HEK293T (cell line): ENCODE data around the gene ARHGAP5.

Source experiments
- ARNT ChIP-seq: fragments of 450-650 bp; IDR thresholded peaks from 2 replicates; pipeline ENCODE4 v1.6.1; 2017; ENCODE audit warnings: mild to moderate bottlenecking
- BHLHE40 ChIP-seq: fragments of 450-650 bp; IDR thresholded peaks from 2 replicates; pipeline ENCODE4 v1.6.1; 2016; ENCODE audit warnings: mild to moderate bottlenecking, moderate library complexity, borderline replicate concordance
- ELF4 ChIP-seq: fragments of 450-650 bp; IDR thresholded peaks from 2 replicates; pipeline ENCODE4 v1.6.1; 2017; ENCODE audit warnings: antibody characterized with exemption
- FOXA1 ChIP-seq: fragments of 450-650 bp; IDR thresholded peaks from 2 replicates; pipeline ENCODE4 v1.6.1; 2016; ENCODE audit warnings: mild to moderate bottlenecking
- FOXK2 ChIP-seq: fragments of 450-650 bp; IDR thresholded peaks from 2 replicates; pipeline ENCODE4 v1.6.1; 2016; ENCODE audit warnings: mild to moderate bottlenecking
- FOXM1 ChIP-seq: fragments of 450-650 bp; IDR thresholded peaks from 2 replicates; pipeline ENCODE4 v1.6.1; 2017; ENCODE audit warnings: mild to moderate bottlenecking, borderline replicate concordance
- HDGF ChIP-seq: fragments of 450-650 bp; IDR thresholded peaks from 2 replicates; pipeline ENCODE4 v1.6.1; 2017; ENCODE audit warnings: antibody characterized with exemption, borderline replicate concordance
- L3MBTL2 ChIP-seq: fragments of 450-650 bp; conservative IDR thresholded peaks from 2 replicates; pipeline ENCODE4 v1.6.1; 2016; ENCODE audit warnings: mild to moderate bottlenecking
- LEF1 ChIP-seq: fragments of 450-650 bp; IDR thresholded peaks from 2 replicates; pipeline ENCODE4 v1.6.1; 2017; ENCODE audit warnings: mild to moderate bottlenecking, borderline replicate concordance
- NFRKB ChIP-seq: fragments of 450-650 bp; IDR thresholded peaks from 2 replicates; pipeline ENCODE4 v1.6.1; 2016; ENCODE audit warnings: mild to moderate bottlenecking, moderate library complexity
- PKNOX1 ChIP-seq: fragments of 450-650 bp; IDR thresholded peaks from 2 replicates; pipeline ENCODE4 v1.6.1; 2016
- SP1 ChIP-seq: fragments of 450-650 bp; IDR thresholded peaks from 2 replicates; pipeline ENCODE4 v1.6.1; 2017
- SUZ12 ChIP-seq: fragments of 450-650 bp; IDR thresholded peaks from 2 replicates; pipeline ENCODE4 v1.6.1; 2016; ENCODE audit warnings: mild to moderate bottlenecking
- TARDBP ChIP-seq: fragments of 450-650 bp; IDR thresholded peaks from 2 replicates; pipeline ENCODE4 v1.6.1; 2016

DNA sequence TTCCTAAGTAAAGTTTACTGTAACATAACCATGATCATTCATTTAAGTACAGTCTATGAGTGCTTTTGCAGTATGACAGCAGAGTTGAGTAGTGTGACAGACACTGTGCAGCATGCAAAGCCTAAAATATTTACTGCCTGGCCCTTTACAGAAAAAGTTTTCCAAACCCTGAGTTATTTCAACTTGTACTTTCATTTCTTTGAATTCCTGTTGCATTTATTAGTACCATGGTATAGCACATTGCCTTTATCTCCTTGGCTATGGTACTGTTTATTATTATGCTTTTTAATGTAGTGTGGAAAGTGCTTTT lies 6.2 kb downstream of the ARHGAP5 start:
- TF ChIP-seq SP1 (no peak), L3MBTL2 (no peak), FOXK2 (no peak), HDGF (no peak), NFRKB (no peak), SUZ12 (no peak), PKNOX1 (no peak), BHLHE40 (no peak), FOXM1 (no peak), FOXA1 (no peak), ARNT (no peak), LEF1 (no peak), ELF4 (no peak), TARDBP (no peak)
